HG03175 (cell line): ENCODE measurements around the gene SAFB2.

Experiments used
- ATAC-seq: cut with Tn5 transposase; IDR thresholded peaks from one replicate; pipeline ENCODE4 v1.9.1; 2021; ENCODE audit warnings: mild to moderate bottlenecking, moderate library complexity; ENCODE audit not compliant: unreplicated experiment

Gene SAFB2

GRCh38 chr19:5635427-5635826 lies 12.9 kb upstream of the SAFB2 start:
- ATAC-seq: no peak

DNA sequence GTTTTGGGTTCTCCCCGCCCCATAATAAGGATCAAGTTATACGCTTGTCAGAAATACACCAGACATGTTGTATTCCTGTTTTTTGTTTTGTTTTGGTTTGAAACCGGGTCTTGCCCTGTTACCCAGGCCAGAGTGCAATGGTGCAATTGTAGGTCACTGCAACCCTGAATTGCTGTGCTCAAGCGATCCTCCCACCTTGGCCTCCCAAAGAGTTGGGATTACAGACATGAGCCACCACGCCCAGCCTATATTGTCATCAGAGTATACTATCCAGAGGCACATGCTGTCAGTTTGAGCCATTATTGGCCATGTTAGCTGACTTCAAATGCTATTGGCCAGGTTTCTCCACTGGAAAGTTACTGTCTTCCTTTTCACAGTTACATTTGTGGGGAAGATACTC lies 10.1 kb upstream of the SAFB2 start:
- ATAC-seq: no peak

DNA sequence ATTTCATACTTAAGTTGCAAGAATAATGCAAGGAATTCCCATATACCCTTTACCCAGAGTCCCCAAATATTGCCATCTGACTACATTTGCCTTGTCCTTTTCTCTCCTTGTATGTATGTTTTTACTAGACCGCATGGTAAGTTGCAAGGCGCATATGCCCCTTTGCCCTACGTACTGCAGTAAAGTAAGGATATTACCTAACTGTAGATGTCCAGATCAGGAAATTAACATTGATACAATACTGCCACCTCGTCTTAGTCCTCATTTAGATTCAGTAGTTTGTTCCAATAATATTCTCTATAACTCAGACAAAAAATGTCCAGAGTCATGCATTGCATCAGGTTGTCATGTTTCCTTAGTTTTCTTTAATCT lies 9.7 kb upstream of the SAFB2 start:
- no peak for ATAC-seq

DNA sequence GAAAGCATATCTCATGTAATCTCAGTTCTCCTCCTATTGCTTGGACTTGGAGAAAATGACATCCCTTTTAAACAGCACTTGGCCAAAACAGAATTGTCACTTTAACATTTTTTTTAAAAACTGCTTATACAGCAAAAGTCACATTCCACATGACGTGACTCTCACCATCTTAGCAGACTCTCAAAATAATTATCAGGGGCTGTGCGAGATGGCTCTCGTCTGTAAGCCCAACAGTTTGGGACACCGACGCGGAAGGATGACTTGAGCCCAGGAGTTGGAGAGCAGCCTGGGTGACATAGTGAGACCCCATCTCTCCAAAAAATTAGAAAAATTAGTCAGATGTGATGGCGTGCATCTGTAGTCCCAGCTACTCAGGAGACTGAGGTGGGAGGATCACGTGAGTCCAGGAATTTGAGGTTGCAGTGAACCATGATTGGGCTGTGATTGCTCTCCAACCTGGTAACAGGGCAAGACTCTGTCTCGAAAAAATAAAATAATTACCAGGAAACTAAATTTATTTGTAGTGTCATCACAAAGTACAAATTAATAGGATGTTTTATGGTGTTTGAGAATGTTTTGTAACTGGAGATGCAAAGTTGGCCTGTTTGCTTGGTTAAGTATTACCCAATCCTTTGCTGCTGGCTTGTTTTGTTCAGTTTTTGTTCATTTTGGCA lies 9.1 kb upstream of the SAFB2 start:
- no peak for ATAC-seq

- no peak for ATAC-seq
These were observed 6.4 kb upstream of the SAFB2 start for GRCh38 chr19:5628919-5629481.

DNA sequence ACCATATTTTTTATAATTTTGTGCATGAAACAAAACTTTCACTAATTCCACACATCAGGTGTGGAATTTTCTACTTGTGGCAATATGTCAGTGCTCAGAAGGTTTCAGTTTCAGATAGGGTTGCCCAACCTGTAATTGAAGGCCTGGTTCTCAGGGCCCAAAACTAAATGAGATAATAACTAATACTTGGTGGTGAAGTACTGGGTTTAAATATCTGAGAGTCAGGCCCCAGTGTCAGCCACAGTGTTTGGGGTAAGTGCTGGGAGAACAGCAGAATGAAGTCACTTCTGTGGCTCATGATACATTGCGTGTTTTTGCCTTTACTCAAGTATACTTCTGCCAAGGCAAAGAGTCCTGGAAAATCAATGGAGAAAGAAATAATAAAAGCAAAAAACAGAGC lies 5.9 kb upstream of the SAFB2 start:
- ATAC-seq: no peak

GRCh38 chr19:5627395-5627904 lies 4.9 kb upstream of the SAFB2 start:
- no peak for ATAC-seq

- ATAC-seq: no peak
These were observed 3.1 kb upstream of the SAFB2 start for GRCh38 chr19:5625641-5626040.

- ATAC-seq: no peak
These were observed 2.2 kb upstream of the SAFB2 start for GRCh38 chr19:5624741-5625278.

- ATAC-seq: no peak
These were observed 1.6 kb upstream of the SAFB2 start for GRCh38 chr19:5624018-5624663.

DNA sequence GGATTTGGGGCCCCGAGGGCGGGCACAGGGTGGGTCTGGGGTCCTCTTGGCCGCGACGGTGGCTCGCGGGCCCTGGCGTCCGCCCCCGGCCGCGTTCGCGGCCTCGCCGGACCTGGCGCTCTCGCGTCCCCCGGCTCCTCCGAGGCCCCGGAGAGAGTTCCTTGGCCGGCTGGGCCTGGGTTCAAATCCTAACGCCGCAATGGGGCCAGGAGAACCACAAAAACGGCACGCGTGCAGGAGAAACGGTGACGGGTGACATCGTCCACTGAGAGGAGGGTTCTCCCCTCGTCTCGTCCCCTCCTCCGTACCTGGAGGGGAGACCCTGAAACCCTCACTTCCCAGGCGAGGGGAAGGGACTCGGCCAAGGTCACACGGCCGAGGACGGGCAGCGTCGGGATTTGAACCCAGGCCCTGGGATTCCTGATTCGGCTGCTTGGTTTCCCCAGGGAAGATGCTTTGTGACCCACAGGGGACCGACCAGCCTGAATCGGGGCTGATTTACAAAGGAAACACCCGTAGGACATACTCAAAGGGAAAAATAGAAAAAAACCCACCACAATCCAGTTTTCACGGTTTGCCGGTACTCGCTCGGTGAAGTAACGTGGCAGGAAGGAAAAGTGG lies 931 bp upstream of the SAFB2 start:
- no peak for ATAC-seq

- no peak for ATAC-seq
These were observed 571 bp downstream of the SAFB2 start for GRCh38 chr19:5621945-5622464.

- no peak for ATAC-seq
These were observed 1.1 kb downstream of the SAFB2 start for GRCh38 chr19:5621311-5621944.

GRCh38 chr19:5619946-5620345 lies 2.6 kb downstream of the SAFB2 start:
- ATAC-seq: no peak

- no peak for ATAC-seq
These were observed 4.0 kb downstream of the SAFB2 start for GRCh38 chr19:5618591-5618990.

DNA sequence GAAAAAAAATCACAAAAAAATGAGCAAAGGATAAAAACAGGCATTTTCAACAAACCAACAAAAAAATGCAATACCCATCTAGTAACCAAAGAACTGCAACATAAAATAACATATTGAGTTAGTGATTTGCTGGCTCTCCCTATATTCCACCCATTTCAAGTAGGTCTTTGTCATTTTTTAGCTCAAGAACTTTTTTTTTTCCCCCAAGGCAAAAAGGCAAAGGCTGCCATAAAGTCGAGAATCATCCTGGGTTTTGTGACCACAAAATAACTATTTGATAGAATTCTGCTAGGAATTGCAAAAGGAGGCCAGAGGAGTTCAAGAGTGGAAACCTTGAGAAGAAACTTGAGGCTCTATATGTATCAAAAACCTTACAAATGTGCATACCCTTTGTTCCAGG lies 5.5 kb downstream of the SAFB2 start:
- no peak for ATAC-seq

- no peak for ATAC-seq
These were observed 6.7 kb downstream of the SAFB2 start for GRCh38 chr19:5615756-5616327.

- ATAC-seq: no peak
These were observed 9.4 kb downstream of the SAFB2 start for GRCh38 chr19:5612891-5613865.

- ATAC-seq: no peak
These were observed 12.6 kb downstream of the SAFB2 start for GRCh38 chr19:5609881-5610448.
